K562 (cell line): Measurements from ENCODE around the gene ACADL. TPM values are rescaled to one million over a fixed set of nuclear protein-coding genes. Genes with fewer than 3 reads are reported as not detected.
A peak's percentile ranks its signal among the peaks of the same experiment; 100 is the strongest.
"Not testable (repeated sequence)": the region's sequence is repeated elsewhere in the genome, so short reads cannot be mapped to it uniquely, and the experiment has no call there.

Experiments used
- ATAC-seq: fragments of 200-7000 bp; cut with Tn5 transposase; 3 replicates; pipeline ENCODE4 v1.9.1; 2020; ENCODE audit warnings: moderate library complexity
- BruUV-seq: library from RNA; stranded (reverse); fragments of 400-500 nt; replicated peaks from 2 replicates; lab custom pipeline; 2021; lab: Mats Ljungman, UMichigan
- CTCF ChIA-PET: fragments of 300-600 bp; formaldehyde crosslinking; extraction: SDS; loops from one replicate; lab custom pipeline; 2021; ENCODE audit warnings: low intra/inter-chr PET ratio; lab: Yijun Ruan, JAX
- POLR2A ChIA-PET: fragments of 300-600, 350-650 bp; sonication (Branson Sonifier 250); formaldehyde crosslinking; extraction: SDS; loops from one replicate; lab custom pipeline; 2021; ENCODE audit warnings: antibody characterized with exemption, inconsistent platforms; lab: Yijun Ruan, JAX
- DNase-seq, 4 experiments: peaks; one replicate each; pipeline versions ENCODE4 v3.0.0 to v3.0.0-alpha.2; 2011 to 2018; ENCODE audit warnings: low spot score in 3 of 4, mixed read lengths in 3 of 4; ENCODE audit errors: extremely low read depth in 1 of 4
- FAIRE-seq: peaks from 2 replicates; lab custom pipeline; 2011; peaks lifted over from hg19 to GRCh38; lab: Jason Lieb, UNC
- H2AFZ ChIP-seq: 2 replicates; pipeline ENCODE4 v1.6.0; 2011; ENCODE audit warnings: low read depth, low read length, control low read depth, inconsistent platforms
- H3K27ac ChIP-seq: fragments of 200-600 bp; 3 replicates; pipeline ENCODE4 v1.8.0; 2011; ENCODE audit warnings: low read depth, mild to moderate bottlenecking, control low read depth, inconsistent platforms, low read length, moderate library complexity, mixed read lengths; ENCODE audit errors: extremely low read depth
- H3K27me3 ChIP-seq, 2 experiments: fragments of 300-600 bp in 1 of 2; 2 replicates in 1 of 2; 3 replicates in 1 of 2; pipeline versions ENCODE4 v1.6.0 to v1.8.0; 2011; ENCODE audit warnings: inconsistent platforms in 2 of 2, low read length in 2 of 2, mild to moderate bottlenecking in 1 of 2, mixed read lengths in 1 of 2, moderate library complexity in 1 of 2; ENCODE audit not compliant: control insufficient read depth in 2 of 2, insufficient read depth in 2 of 2
- H3K36me3 ChIP-seq: fragments of 300-600 bp; 3 replicates; pipeline ENCODE4 v1.8.0; 2011; ENCODE audit warnings: mild to moderate bottlenecking, low read length, inconsistent platforms; ENCODE audit not compliant: control insufficient read depth, insufficient read depth
- H3K4me1 ChIP-seq, 2 experiments: fragments of 200-600 bp in 1 of 2; replicated peaks in 1 of 2; 2 replicates in 1 of 2; 3 replicates in 1 of 2; pipeline versions ENCODE4 v1.5.1 to v1.8.0; 2011; ENCODE audit warnings: inconsistent platforms in 2 of 2, low read length in 2 of 2, mild to moderate bottlenecking in 1 of 2, mixed read lengths in 1 of 2, moderate library complexity in 1 of 2; ENCODE audit not compliant: control insufficient read depth in 2 of 2, insufficient read depth in 2 of 2
- H3K4me2 ChIP-seq: 2 replicates; pipeline ENCODE4 v1.6.1; 2011; ENCODE audit warnings: low read length, control low read depth, inconsistent platforms, mixed read lengths; ENCODE audit not compliant: insufficient read depth
- H3K4me3 ChIP-seq: fragments of 200-600 bp; sonication (generic), shearing (Covaris generic); 2 replicates; pipeline ENCODE4 v1.5.1; 2016; ENCODE audit warnings: control low read depth, inconsistent platforms
- H3K79me2 ChIP-seq: fragments of 200-600 bp; 3 replicates; pipeline ENCODE4 v1.8.0; 2011; ENCODE audit warnings: low read length, inconsistent platforms; ENCODE audit not compliant: control insufficient read depth, insufficient read depth
- H3K9ac ChIP-seq, 2 experiments: 2 replicates each; pipeline versions ENCODE4 v1.6.0 to v1.6.1; 2011; ENCODE audit warnings: low read depth in 2 of 2, low read length in 2 of 2, control low read depth in 1 of 2, inconsistent platforms in 1 of 2, mild to moderate bottlenecking in 1 of 2, mixed read lengths in 1 of 2; ENCODE audit not compliant: insufficient read depth in 1 of 2
- H3K9me1 ChIP-seq: one replicate; pipeline ENCODE4 v1.6.0; 2011; ENCODE audit warnings: inconsistent platforms, mild to moderate bottlenecking, low read length, moderate library complexity; ENCODE audit not compliant: control insufficient read depth, insufficient read depth
- H3K9me3 ChIP-seq: replicated peaks from 2 replicates; pipeline ENCODE4 v1.5.1; 2011; ENCODE audit warnings: low read depth, low read length, inconsistent platforms; ENCODE audit not compliant: control insufficient read depth, insufficient read depth
- H4K20me1 ChIP-seq: replicated peaks from 2 replicates; pipeline ENCODE4 v1.6.1; 2011; ENCODE audit warnings: low read length, inconsistent platforms, mixed read lengths; ENCODE audit not compliant: control insufficient read depth, insufficient read depth
- CTCF ChIP-seq, 3 experiments: IDR thresholded peaks in 2 of 3; conservative IDR thresholded peaks in 1 of 3; 2 replicates each; pipeline ENCODE4 v1.5.1; 2011 to 2012; ENCODE audit warnings: low read length in 3 of 3, mild to moderate bottlenecking in 3 of 3, control low read depth in 2 of 3, improper control_type of control experiment in 1 of 3, inconsistent platforms in 1 of 3, low read depth in 1 of 3, mixed read lengths in 1 of 3, moderate library complexity in 1 of 3; ENCODE audit not compliant: insufficient read depth in 2 of 3
- WGBS: fragments of 100-300 bp; shearing (Covaris generic); methylation state at CpG from one replicate; pipeline ENCODE4 v1.1.6; 2016; ENCODE audit warnings: low coverage, mixed read lengths; ENCODE audit not compliant: insufficient coverage; ENCODE audit errors: missing lambda C conversion rate; 5-methylcytosine and 5-hydroxymethylcytosine counted together
- in situ Hi-C: fragments of 300-500 bp; cut with MboI; formaldehyde crosslinking; loops from 4 replicates; pipeline ENCODE4 v1.15.0; 2018; ENCODE audit warnings: inconsistent platforms, mixed read lengths
- intact Hi-C: fragments of 100-400 bp; cut with micrococcal nuclease; formaldehyde crosslinking; loops from 2 replicates; pipeline ENCODE4 v1.14.2; 2022
- polyA plus RNA-seq, 8 experiments: library from polyadenylated mRNA; depleted of rRNA in 4 of 8; stranded (reverse) in 5 of 8; unstranded in 3 of 8; fragments of >200 nt; fragmentation: Nextera tagmentation in 2 of 8; fragmentation: Illumina TruSeq in 1 of 8; extraction: Ambion mirVana in 2 of 8; extraction: Trizol in 1 of 8; gene quantifications; 2 replicates each; pipeline versions ENCODE4 v1.2.1 to v1.2.3, GENCODE V29; 2011 to 2014; ENCODE audit warnings: inconsistent platforms in 1 of 8, missing spikeins in 1 of 8
- total RNA-seq, 7 experiments: library from RNA; depleted of rRNA in 6 of 7; stranded (reverse); fragments of >200 nt in 6 of 7; fragmentation: Illumina TruSeq in 2 of 7; extraction: Trizol in 2 of 7; gene quantifications; 2 replicates each; pipeline versions ENCODE4 v1.2.1 to v1.2.3, GENCODE V29; 2011 to 2021; ENCODE audit warnings: low replicate concordance in 1 of 7

Gene ACADL
- total and polyA plus RNA-seq, 9 of the 15 experiments (the other 6 are each of a cell fraction or from before 2014, with no cell fraction given), result 0.07 TPM; not detected in 8

- H3K36me3 ChIP-seq, ATAC-seq, H3K27ac ChIP-seq, FAIRE-seq, H3K4me1 ChIP-seq, H3K9ac ChIP-seq, H3K4me2 ChIP-seq, H3K9me1 ChIP-seq, H3K27me3 ChIP-seq, DNase-seq, BruUV-seq, H3K4me3 ChIP-seq, H2AFZ ChIP-seq, H3K9me3 ChIP-seq, CTCF ChIA-PET, H4K20me1 ChIP-seq, intact Hi-C loops, POLR2A ChIA-PET, H3K79me2 ChIP-seq: not testable (repeated sequence)
- in situ Hi-C loops, result loop anchor here (25.0 kb wide), 1 partner anchor 1794 kb away; no protein-coding TSS in a partner anchor
- 0 out of 6 replicates have a peak, but pooled peaks of 1 of the 3 experiments have one; percentile 6 for TF ChIP-seq CTCF (IDR thresholded peaks at IDR 0.05 in 2 of 3, conservative IDR thresholded peaks at IDR 0.05 in 1 of 3; ENCODE audit: insufficient read depth in 2 of 3, low read depth in 1 of 3, low read length in 3 of 3)
- WGBS, result 2% methylated on average over 9 of the region's 12 CpGs
Measured at GRCh38 chr2:210181606-210182088, 43.6 kb downstream of the ACADL start.

GRCh38 chr2:210181033-210181605 is 44.1 kb downstream of the ACADL start:
- FAIRE-seq, CTCF ChIA-PET, H3K79me2 ChIP-seq, H3K27ac ChIP-seq, H3K4me3 ChIP-seq, DNase-seq, H3K9me1 ChIP-seq, H3K9me3 ChIP-seq, POLR2A ChIA-PET, H3K36me3 ChIP-seq, H3K9ac ChIP-seq, H3K27me3 ChIP-seq, H4K20me1 ChIP-seq, H2AFZ ChIP-seq, BruUV-seq, H3K4me2 ChIP-seq, ATAC-seq, intact Hi-C loops, H3K4me1 ChIP-seq: not testable (repeated sequence)
- WGBS, result 0% methylated on average over 1 of the region's 3 CpGs
- in situ Hi-C loops, result loop anchor here (25.0 kb wide), 1 partner anchor 1794 kb away; no protein-coding TSS in a partner anchor
